Measurements from ENCODE around the gene TEKT2. TPM values are rescaled to one million over a fixed set of nuclear protein-coding genes. Genes with fewer than 3 reads are reported as not detected.

TEKT2 gene
- total RNA-seq, 1 donor from 2014 or later = not detected

DNA sequence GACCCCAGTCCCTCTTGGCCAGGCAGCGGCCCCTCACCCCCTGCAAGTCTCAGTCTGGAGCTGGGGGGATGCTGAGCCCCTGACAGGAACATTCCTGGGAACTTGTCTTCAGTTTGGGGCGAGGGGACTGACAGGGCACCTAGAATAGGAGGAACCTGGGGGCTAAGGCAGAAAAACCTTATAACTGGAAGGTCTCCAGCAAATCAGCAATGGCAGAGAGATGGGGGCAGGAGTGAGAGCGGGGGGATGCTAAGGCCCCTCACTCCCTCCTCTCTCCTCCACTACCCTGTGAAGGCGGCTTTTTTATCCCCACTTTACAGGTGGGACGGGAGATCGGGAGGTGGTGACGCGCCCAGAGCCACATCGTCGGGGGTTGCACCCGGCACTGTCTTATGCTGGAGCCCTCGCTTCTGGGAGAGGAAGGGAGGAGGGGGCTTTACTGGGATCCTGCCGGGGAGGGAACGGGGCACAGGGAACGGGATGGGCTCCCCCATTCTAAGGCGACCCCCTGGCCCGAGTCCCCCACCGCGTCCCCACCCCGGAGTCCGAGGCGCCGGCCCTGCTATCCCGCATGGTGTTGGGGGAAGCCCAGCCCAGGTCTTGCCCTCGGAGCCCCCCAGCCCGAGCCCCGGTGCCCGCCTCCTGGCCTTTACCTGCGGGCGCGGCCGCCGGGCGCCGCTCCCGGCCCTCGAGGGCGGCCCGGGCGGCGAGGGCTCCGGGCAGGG, 40.7 kb downstream of the TEKT2 start:
- H3K27ac Mint-ChIP-seq = peak overlapping the region; percentile 56
- no peaks in the 10 kb centered on the region for H3K9me3 Mint-ChIP-seq
- TF ChIP-seq, protein P1, sequence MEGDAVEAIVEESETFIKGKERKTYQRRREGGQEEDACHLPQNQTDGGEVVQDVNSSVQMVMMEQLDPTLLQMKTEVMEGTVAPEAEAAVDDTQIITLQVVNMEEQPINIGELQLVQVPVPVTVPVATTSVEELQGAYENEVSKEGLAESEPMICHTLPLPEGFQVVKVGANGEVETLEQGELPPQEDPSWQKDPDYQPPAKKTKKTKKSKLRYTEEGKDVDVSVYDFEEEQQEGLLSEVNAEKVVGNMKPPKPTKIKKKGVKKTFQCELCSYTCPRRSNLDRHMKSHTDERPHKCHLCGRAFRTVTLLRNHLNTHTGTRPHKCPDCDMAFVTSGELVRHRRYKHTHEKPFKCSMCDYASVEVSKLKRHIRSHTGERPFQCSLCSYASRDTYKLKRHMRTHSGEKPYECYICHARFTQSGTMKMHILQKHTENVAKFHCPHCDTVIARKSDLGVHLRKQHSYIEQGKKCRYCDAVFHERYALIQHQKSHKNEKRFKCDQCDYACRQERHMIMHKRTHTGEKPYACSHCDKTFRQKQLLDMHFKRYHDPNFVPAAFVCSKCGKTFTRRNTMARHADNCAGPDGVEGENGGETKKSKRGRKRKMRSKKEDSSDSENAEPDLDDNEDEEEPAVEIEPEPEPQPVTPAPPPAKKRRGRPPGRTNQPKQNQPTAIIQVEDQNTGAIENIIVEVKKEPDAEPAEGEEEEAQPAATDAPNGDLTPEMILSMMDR (IDR thresholded peaks at IDR 0.05) = no peak
- CTCF ChIA-PET = no interaction called here
- peak overlapping the region; percentile 80 for H3K4me3 Mint-ChIP-seq
- H3K4me1 Mint-ChIP-seq = peaks cover 30% of the 10 kb centered on the region
- no peaks in the 10 kb centered on the region for H3K36me3 Mint-ChIP-seq (ENCODE audit: low read depth)
- intact Hi-C loops (cut with micrococcal nuclease) = no loop called here
- no peak for ATAC-seq (ENCODE audit: low read depth)
- H3K27me3 Mint-ChIP-seq = peaks cover 12% of the 10 kb centered on the region
- POLR2A ChIA-PET = no interaction called here
- no peak for DNase-seq

DNA sequence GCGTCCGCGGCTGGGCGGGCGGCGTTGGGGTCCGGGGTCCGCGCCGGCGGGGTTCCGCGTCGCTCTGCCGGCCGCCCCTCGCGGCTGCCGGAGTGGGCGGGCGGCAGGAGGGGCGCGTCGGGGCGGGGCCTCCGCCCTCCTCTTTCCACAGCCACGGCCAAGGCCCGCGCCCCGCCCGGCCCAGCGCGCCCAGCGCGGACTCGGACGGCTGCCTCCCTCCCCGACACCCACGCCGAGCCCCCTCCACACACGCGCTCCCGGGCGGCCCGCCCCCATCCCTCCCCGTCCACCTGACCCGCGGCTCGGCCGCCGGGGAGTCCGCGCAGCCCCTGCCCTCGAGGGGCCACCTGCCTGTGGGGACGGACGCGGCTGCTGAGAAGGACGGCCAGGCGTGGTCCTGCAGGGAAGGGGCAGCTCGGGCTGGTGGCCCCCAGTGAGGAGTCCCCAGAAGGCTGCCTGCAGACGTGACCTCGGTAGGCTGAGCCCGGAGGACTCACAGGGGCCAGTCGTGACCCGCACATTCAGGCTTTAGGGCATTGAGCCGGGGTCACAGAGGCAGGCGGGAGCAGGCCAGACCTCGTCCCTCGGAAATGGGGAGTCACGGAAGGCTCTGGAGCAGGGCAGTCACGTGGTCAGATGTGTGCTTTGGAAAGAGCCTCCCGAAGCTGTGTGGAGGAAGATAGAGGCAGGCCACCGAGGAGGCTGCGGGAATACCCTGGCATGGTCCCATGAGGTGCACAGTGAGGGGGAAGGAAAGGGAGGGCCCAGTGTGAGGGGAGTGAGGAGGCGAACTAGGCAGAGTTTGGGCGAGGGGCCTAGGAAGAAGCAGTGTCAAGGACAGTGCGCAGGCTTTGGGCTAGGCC, 41.5 kb downstream of the TEKT2 start, which contains the start of gene COL8A2:
TSS of gene COL8A2 (minus strand) at position 94 of the 863 bp plus-strand sequence. CDS start 24,980 bp downstream, outside the sequence.
- TF ChIP-seq, protein P1 (IDR thresholded peaks at IDR 0.05) = no peak
- H3K9me3 Mint-ChIP-seq = no peaks in the 10 kb centered on the region
- POLR2A ChIA-PET = no interaction called here
- peak within 1 kb of the TSS; percentile 56 for H3K27ac Mint-ChIP-seq
- intact Hi-C loops (cut with micrococcal nuclease) = no loop called here
- no peaks in the 10 kb centered on the region for H3K36me3 Mint-ChIP-seq (ENCODE audit: low read depth)
- H3K4me1 Mint-ChIP-seq = peaks cover 30% of the 10 kb centered on the region
- peak within 1 kb of the TSS; percentile 80 for H3K4me3 Mint-ChIP-seq
- DNase-seq (peak; percentile 30), ATAC-seq (ENCODE audit: low read depth) (peak; percentile 56)
- peaks cover 12% of the 10 kb centered on the region for H3K27me3 Mint-ChIP-seq
- CTCF ChIA-PET = no interaction called here

DNA sequence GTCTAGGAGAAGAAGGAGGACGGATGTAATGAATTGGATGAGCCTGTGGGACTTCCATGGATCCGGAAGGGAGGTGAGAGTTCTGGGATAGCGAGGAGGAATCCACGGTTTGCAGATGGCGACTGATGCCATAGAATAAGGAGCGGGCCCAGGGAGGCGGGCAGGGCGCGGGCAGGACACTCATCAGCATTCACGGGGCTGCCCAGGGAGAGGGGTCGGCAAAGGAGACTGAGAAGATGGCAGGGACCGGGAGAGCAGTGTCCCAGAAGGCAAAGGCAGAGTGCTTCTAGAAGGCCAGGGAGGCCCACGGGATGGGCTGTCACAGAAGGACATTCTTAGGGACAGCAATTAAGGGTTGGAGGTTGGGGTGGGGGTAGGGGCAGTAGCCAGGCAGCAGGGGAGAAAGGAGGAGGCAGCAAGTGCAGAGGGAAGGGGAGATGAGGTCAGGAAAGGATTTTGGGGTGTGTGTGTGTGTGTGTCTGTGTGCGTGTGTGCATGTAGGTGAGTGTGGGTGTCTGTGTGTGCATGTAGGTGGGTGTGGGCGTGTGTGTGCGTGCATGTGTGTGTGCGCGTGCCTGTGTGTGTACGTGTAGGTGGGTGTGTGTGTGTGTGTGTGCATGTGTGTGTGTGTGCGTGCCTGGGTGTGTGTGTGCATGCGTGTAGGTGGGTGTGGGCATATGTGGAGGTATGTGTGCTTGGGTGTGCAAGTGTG, 42.3 kb downstream of the TEKT2 start:
- CTCF ChIA-PET = no interaction called here
- no peak for DNase-seq

DNA sequence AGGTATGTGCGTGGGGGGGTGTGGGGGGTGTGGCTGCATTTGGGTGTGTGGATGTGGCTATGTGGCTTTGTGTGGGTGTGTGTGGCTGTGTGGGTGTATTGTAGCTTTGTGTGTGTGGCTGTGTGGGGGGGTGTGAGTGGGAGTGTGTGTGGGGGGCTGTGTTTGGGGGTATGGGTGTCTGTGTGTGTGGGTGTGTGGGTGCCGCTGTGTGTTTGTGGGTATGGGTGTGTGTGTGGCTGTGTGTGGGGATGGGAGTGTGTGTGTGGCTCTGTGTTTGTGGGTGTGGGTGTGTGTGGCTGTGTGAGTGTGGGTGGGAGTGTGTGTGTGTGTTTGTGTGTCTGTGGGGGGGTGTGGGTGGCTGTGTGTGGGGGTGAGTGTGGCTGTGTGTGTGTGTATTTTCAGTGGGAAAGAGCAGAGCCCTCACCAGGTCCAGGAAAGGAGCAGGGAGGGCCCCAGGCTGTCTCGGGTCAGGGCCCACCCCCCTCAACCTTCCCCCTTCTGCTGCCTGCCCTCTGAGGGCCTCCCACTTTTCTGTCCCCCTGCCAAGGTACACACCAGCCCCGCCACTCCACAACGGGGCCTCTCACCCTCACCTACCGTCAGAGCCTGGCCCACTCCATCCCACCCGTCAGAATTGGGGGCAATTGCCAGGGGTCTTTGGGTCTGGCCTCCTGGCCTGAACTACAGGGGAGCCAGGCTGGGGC, 43.1 kb downstream of the TEKT2 start:
- ChIA-PET POLR2A (no interaction called here), CTCF (no interaction called here)
- no peak for DNase-seq
- no peak overlapping the region for H3K27ac Mint-ChIP-seq
- intact Hi-C loops (cut with micrococcal nuclease) = no loop called here
- no peaks in the 10 kb centered on the region for H3K36me3 Mint-ChIP-seq (ENCODE audit: low read depth)
- peaks cover 12% of the 10 kb centered on the region for H3K27me3 Mint-ChIP-seq
- no peak for ATAC-seq (ENCODE audit: low read depth)
- H3K4me3 Mint-ChIP-seq = no peak overlapping the region
- H3K4me1 Mint-ChIP-seq = peaks cover 30% of the 10 kb centered on the region
- TF ChIP-seq, protein P1 (IDR thresholded peaks at IDR 0.05) = no peak
- no peaks in the 10 kb centered on the region for H3K9me3 Mint-ChIP-seq

More for the DNA sequence above, 42.3 kb downstream of the TEKT2 start:
- Mint-ChIP-seq H3K4me1 (peaks cover 30% of the 10 kb centered on the region), H3K27ac (no peak overlapping the region), H3K9me3 (no peaks in the 10 kb centered on the region), H3K4me3 (peak overlapping the region; percentile 58), H3K27me3 (peaks cover 12% of the 10 kb centered on the region), H3K36me3 (ENCODE audit: low read depth) (no peaks in the 10 kb centered on the region)
- TF ChIP-seq, protein P1 (IDR thresholded peaks at IDR 0.05) = no peak
- intact Hi-C loops (cut with micrococcal nuclease) = no loop called here
- no peak for ATAC-seq (ENCODE audit: low read depth)
- POLR2A ChIA-PET = no interaction called here

Measured in activated B cell treated with CpG ODN at 0.5 μM for 24 hours (primary cell).